SU-DHL-6 (cell line): ENCODE results near the gene CBX6.

Source experiments
- EZH2phosphoT487 ChIP-seq: fragments of 200-600 bp; sonication (generic), shearing (Covaris generic); conservative IDR thresholded peaks from 2 replicates; pipeline ENCODE4 v1.6.1; 2018; ENCODE audit warnings: mild to moderate bottlenecking, antibody characterized with exemption, low read length, moderate library complexity, mixed read lengths
- TF ChIP-seq, protein P1 (sequence below): fragments of 200-600 bp; sonication (generic); IDR thresholded peaks from one replicate; pipeline ENCODE4 v1.5.1; 2017; ENCODE audit warnings: antibody characterized with exemption, mild to moderate bottlenecking, low read length, moderate library complexity; ENCODE audit not compliant: insufficient read depth, poor library complexity, severe bottlenecking

DNA sequence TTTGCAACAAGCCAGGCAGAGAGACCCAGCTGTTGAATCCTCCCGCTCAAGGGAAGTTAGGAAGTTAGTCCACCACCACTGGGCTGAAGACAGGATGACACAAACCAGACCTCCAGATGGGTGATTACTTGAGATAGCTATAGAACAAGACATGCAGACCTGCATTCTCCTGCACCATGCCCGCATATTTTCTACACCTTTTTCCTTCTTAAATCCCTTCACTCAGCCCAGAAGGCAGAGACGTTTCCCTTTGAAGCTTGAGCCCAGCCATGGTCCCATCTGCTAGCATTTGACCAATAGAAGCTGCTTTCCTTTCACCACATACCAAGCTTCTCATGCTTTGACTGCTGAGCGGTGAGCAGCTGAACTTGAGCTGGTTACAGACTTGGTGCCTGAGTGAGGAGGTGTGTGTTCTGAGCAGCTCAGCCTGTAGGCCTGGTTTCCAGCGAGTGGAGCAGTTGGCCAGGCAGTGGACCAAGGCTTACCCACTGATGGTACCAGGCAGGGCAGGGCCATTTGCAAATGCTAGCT, 29.2 kb upstream of the CBX6 start:
- TF ChIP-seq, protein P1, sequence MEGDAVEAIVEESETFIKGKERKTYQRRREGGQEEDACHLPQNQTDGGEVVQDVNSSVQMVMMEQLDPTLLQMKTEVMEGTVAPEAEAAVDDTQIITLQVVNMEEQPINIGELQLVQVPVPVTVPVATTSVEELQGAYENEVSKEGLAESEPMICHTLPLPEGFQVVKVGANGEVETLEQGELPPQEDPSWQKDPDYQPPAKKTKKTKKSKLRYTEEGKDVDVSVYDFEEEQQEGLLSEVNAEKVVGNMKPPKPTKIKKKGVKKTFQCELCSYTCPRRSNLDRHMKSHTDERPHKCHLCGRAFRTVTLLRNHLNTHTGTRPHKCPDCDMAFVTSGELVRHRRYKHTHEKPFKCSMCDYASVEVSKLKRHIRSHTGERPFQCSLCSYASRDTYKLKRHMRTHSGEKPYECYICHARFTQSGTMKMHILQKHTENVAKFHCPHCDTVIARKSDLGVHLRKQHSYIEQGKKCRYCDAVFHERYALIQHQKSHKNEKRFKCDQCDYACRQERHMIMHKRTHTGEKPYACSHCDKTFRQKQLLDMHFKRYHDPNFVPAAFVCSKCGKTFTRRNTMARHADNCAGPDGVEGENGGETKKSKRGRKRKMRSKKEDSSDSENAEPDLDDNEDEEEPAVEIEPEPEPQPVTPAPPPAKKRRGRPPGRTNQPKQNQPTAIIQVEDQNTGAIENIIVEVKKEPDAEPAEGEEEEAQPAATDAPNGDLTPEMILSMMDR, result no peak
- no peak for TF ChIP-seq EZH2phosphoT487
